ENCODE results near the gene LY9.

The LY9 gene

DNA sequence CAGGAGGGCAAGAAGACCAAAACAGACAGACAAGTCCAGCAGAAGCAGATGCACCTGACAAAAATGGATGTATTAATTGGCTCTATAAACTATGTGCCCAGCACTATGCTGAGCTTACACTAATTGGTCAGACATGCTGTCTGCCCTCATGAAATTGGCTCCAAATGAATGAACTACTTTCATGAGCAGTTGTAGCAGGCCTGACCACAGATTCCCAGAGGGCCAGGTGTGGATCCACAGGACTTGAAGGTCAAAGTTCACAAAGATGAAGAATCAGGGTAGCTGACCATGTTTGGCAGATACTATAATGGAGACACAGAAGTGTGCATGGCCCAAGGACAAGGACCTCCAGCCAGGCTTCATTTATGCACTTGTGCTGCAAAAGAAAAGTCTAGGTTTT lies 42.4 kb upstream of the LY9 start:
- Histone ChIP-seq H3K4me1 (peaks cover 0 to 8% (median 0%) of the 10 kb centered on the region in 10 experiments; a peak in 6 of 20 replicates), H3K36me3 (peaks cover 0 to 15% (median 0%) of the 10 kb centered on the region in 11 experiments; a peak in 3 of 22 replicates), H3K9me3 (replicated peaks in 1 of 11) (no peaks in the 10 kb centered on the region), H3K27me3 (no peaks in the 10 kb centered on the region), H3K4me3 (no peak overlapping the region), H4K20me1 (no peaks in the 10 kb centered on the region), H3K9ac (no peak overlapping the region), H3K4me2 (no peak overlapping the region), H3K27ac (no peak overlapping the region)
- no peak for TF ChIP-seq Cebpa-rat (IDR thresholded peaks at IDR 0.05)

DNA sequence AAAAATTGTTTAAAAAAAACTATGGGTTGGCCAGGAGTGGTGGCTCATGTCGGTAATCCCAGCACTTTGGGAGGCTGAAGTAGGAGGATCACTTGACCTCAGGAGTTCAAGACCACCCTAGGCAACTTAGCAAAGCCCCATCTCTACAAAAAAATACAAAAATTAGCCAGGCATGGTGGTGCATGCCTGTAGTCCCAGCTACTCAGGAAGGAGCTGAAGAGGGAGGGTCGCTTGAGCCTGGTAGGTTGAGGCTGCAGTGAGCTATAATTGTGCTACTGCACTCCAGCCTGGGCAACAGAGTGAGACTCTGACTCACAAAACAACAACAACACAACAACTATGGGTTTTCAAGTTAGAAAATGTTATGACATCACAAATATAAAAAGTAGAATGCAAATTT lies 40.5 kb upstream of the LY9 start:
- H3K4me1 ChIP-seq: no peaks in the 10 kb centered on the region
- no peaks in the 10 kb centered on the region for H3K27me3 ChIP-seq
- no peak overlapping the region for H3K9ac ChIP-seq
- no peak overlapping the region for H3K4me3 ChIP-seq
- no peak for TF ChIP-seq Cebpa-rat (IDR thresholded peaks at IDR 0.05)
- H3K9me3 ChIP-seq (replicated peaks in 1 of 11): no peaks in the 10 kb centered on the region
- no peak overlapping the region for H3K4me2 ChIP-seq
- H3K27ac ChIP-seq: no peak overlapping the region
- peaks cover 0 to 10% (median 0%) of the 10 kb centered on the region in 11 experiments; a peak in 3 of 22 replicates for H3K36me3 ChIP-seq
- no peaks in the 10 kb centered on the region for H4K20me1 ChIP-seq

GRCh38 chr1:160755911-160756848 lies 39.8 kb upstream of the LY9 start:
- Histone ChIP-seq H3K36me3 (peaks cover 0 to 4% (median 0%) of the 10 kb centered on the region in 11 experiments; a peak in 1 of 22 replicates), H3K4me3 (no peak overlapping the region), H3K4me2 (no peak overlapping the region), H3K27ac (no peak overlapping the region), H3K4me1 (no peaks in the 10 kb centered on the region), H3K9ac (no peak overlapping the region), H3K27me3 (no peaks in the 10 kb centered on the region), H3K9me3 (replicated peaks in 1 of 11) (peaks cover 0 to 6% (median 0%) of the 10 kb centered on the region in 11 experiments; a peak in 1 of 22 replicates), H4K20me1 (no peaks in the 10 kb centered on the region)
- TF ChIP-seq Cebpa-rat (IDR thresholded peaks at IDR 0.05): no peak

- peaks cover 0 to 6% (median 0%) of the 10 kb centered on the region in 11 experiments; a peak in 1 of 22 replicates for H3K9me3 ChIP-seq (replicated peaks in 1 of 11)
- no peak for TF ChIP-seq Cebpa-rat (IDR thresholded peaks at IDR 0.05)
- H3K4me2 ChIP-seq: no peak overlapping the region
- no peak overlapping the region for H3K27ac ChIP-seq
- H3K4me1 ChIP-seq: no peaks in the 10 kb centered on the region
- H3K9ac ChIP-seq: no peak overlapping the region
- H3K27me3 ChIP-seq: no peaks in the 10 kb centered on the region
- no peaks in the 10 kb centered on the region for H4K20me1 ChIP-seq
- H3K36me3 ChIP-seq: no peaks in the 10 kb centered on the region
- no peak overlapping the region for H3K4me3 ChIP-seq
These were observed 39.1 kb upstream of the LY9 start for GRCh38 chr1:160756849-160757201.

DNA sequence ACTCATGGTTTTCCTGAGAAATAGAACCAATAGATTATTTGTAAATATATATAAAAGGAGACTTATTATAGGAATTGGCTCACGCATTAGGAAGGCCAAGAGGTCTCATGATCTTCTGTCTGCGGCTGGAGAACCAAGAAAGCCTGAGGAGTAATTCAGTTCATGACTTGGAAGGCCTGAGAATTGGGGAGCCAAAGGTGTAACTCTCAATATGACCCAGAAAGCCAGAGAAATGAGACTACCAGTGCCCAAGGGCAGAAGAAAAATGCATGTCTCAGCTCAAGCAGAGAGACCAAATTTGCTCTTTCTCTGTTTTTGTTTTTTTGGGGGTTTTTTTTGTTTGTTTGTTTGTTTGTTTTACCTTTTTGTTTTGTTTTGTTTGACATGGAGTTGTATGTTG lies 37.5 kb upstream of the LY9 start:
- H3K4me1 ChIP-seq: no peaks in the 10 kb centered on the region
- H3K36me3 ChIP-seq: no peaks in the 10 kb centered on the region
- no peak overlapping the region for H3K4me2 ChIP-seq
- no peak overlapping the region for H3K9ac ChIP-seq
- peaks cover 0 to 6% (median 0%) of the 10 kb centered on the region in 11 experiments; a peak in 1 of 22 replicates for H3K9me3 ChIP-seq (replicated peaks in 1 of 11)
- H3K27ac ChIP-seq: no peak overlapping the region
- no peaks in the 10 kb centered on the region for H4K20me1 ChIP-seq
- H3K27me3 ChIP-seq: no peaks in the 10 kb centered on the region
- no peak overlapping the region for H3K4me3 ChIP-seq
- no peak for TF ChIP-seq Cebpa-rat (IDR thresholded peaks at IDR 0.05)

DNA sequence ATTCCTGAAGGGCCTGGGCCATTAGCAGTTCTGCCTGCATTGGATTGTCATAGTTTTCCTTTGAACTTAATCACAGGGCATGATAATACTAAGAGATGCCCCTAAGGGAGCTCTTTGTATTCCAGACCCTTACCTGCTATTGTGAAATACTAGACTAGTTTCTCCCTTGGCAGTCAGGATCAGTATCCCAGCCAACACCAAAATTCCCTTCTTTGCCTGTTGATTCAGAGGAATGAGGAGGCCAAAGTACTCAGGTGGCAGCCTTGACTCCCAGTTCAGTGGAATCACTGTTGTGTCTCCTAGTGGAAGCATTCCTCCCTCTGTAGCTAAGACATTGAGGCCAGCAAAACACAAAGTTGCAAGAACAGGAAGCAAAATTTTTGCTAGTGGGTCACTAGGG lies 36.2 kb upstream of the LY9 start:
- no peaks in the 10 kb centered on the region for H3K36me3 ChIP-seq
- no peaks in the 10 kb centered on the region for H3K27me3 ChIP-seq
- H3K27ac ChIP-seq: no peak overlapping the region
- no peak for TF ChIP-seq Cebpa-rat (IDR thresholded peaks at IDR 0.05)
- peaks cover 0 to 6% (median 0%) of the 10 kb centered on the region in 11 experiments; a peak in 1 of 22 replicates for H3K9me3 ChIP-seq (replicated peaks in 1 of 11)
- H3K4me3 ChIP-seq: no peak overlapping the region
- no peaks in the 10 kb centered on the region for H3K4me1 ChIP-seq
- H3K4me2 ChIP-seq: no peak overlapping the region
- H3K9ac ChIP-seq: no peak overlapping the region
- H4K20me1 ChIP-seq: no peaks in the 10 kb centered on the region

DNA sequence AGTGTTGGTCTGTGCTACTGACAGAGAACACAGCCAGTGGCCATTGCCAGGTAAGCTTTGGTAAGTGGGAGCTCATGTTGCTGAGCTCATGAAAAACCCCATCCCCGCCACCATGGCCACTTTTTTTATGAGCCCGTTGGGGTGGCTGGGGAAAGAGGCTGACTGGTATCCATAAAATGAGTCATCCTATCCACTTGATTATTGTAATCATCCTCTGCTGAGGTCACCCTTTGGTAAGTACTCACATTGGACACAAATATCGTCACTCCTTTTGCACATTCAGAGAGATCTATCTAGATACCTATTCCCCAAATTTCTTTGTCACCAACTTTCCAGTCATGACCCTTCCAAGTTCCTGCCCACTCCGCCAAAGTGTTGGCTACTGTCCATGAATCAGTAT lies 34.9 kb upstream of the LY9 start:
- H3K27ac ChIP-seq: no peak overlapping the region
- no peaks in the 10 kb centered on the region for H4K20me1 ChIP-seq
- H3K4me1 ChIP-seq: no peaks in the 10 kb centered on the region
- H3K9me3 ChIP-seq (replicated peaks in 1 of 11): peaks cover 0 to 6% (median 0%) of the 10 kb centered on the region in 11 experiments; a peak in 2 of 22 replicates
- no peak overlapping the region for H3K4me2 ChIP-seq
- TF ChIP-seq Cebpa-rat (IDR thresholded peaks at IDR 0.05): no peak
- H3K27me3 ChIP-seq: no peaks in the 10 kb centered on the region
- H3K9ac ChIP-seq: no peak overlapping the region
- no peak overlapping the region for H3K4me3 ChIP-seq
- H3K36me3 ChIP-seq: no peaks in the 10 kb centered on the region

DNA sequence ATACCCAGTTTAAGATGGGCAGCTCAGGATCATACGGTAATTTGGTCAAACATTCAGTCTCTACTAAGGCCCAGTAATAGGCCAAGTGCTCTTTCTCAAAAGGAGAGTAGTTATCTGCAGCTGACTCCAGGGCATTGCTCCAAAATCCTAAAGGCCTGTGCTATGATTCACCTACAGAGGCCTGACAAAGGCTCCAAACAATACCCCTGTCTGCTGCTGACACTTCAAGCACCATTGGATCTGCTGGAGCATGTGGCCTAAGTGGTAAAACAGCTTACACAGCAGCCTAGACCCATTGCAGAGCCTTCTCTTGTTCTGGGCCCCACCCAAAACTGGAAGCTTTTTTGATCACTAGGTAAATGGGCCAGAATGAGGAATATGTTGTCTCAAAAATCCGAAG lies 34.1 kb upstream of the LY9 start:
- Histone ChIP-seq H3K4me2 (no peak overlapping the region), H3K27me3 (no peaks in the 10 kb centered on the region), H3K4me1 (peaks cover 0 to 6% (median 1%) of the 10 kb centered on the region in 10 experiments; a peak in 8 of 20 replicates), H3K36me3 (no peaks in the 10 kb centered on the region), H3K27ac (no peak overlapping the region), H3K9ac (no peak overlapping the region), H3K9me3 (replicated peaks in 1 of 11) (peaks cover 0 to 6% (median 0%) of the 10 kb centered on the region in 11 experiments; a peak in 2 of 22 replicates), H4K20me1 (no peaks in the 10 kb centered on the region), H3K4me3 (no peak overlapping the region)
- no peak for TF ChIP-seq Cebpa-rat (IDR thresholded peaks at IDR 0.05)

- H3K27me3 ChIP-seq: no peaks in the 10 kb centered on the region
- H3K9me3 ChIP-seq (replicated peaks in 1 of 11): peaks cover 0 to 6% (median 0%) of the 10 kb centered on the region in 11 experiments; a peak in 2 of 22 replicates
- H3K27ac ChIP-seq: no peak overlapping the region
- H4K20me1 ChIP-seq: no peaks in the 10 kb centered on the region
- H3K36me3 ChIP-seq: no peaks in the 10 kb centered on the region
- H3K4me3 ChIP-seq: no peak overlapping the region
- H3K4me1 ChIP-seq: peaks cover 0 to 23% (median 13%) of the 10 kb centered on the region in 10 experiments; a peak in 17 of 20 replicates
- no peak overlapping the region for H3K4me2 ChIP-seq
- H3K9ac ChIP-seq: no peak overlapping the region
- no peak for TF ChIP-seq Cebpa-rat (IDR thresholded peaks at IDR 0.05)
These were observed 32.0 kb upstream of the LY9 start for GRCh38 chr1:160763993-160764392.

Measured in BLaER1 treated with 17β-estradiol and CSF1 and Interleukin-3, amounts not matched to agents 10 nM and 100 nM (cell line).